OCI-LY3 (cell line): Measurements from ENCODE around the gene SAPCD1.
A peak's percentile ranks its signal among the peaks of the same experiment; 100 is the strongest.

Experiments
- H2AFZ ChIP-seq: fragments of 200-600, 300-600 bp; shearing (Covaris generic); 2 replicates; pipeline ENCODE4 v1.6.0; 2014; ENCODE audit warnings: antibody characterized with exemption, low read depth, low read length
- H3K27ac ChIP-seq: fragments of 200-600, 300-600 bp; sonication (generic); 2 replicates; pipeline ENCODE4 v1.5.1; 2014; ENCODE audit warnings: mild to moderate bottlenecking, low read length, moderate library complexity, mixed read lengths
- H3K27me3 ChIP-seq: fragments of 200-600, 300-600 bp; sonication (generic); 2 replicates; pipeline ENCODE4 v1.6.1; 2014; ENCODE audit warnings: low read depth, low read length, mixed read lengths
- H3K36me3 ChIP-seq: fragments of 200-600, 300-600 bp; sonication (generic); replicated peaks from 2 replicates; pipeline ENCODE3; 2014; ENCODE audit warnings: low read depth, low read length, mixed read lengths
- H3K4me1 ChIP-seq: fragments of 300-600, 200-600 bp; sonication (generic); 2 replicates; pipeline ENCODE4 v1.6.1; 2014; ENCODE audit warnings: low read length, mixed read lengths
- H3K4me2 ChIP-seq: fragments of 200-600, 300-600 bp; sonication (generic); 2 replicates; pipeline ENCODE4 v1.6.1; 2014; ENCODE audit warnings: low read length, mixed read lengths
- H3K4me3 ChIP-seq: fragments of 300-600, 200-600 bp; sonication (generic); 2 replicates; pipeline ENCODE4 v1.5.1; 2014; ENCODE audit warnings: antibody characterized with exemption, mild to moderate bottlenecking, low read length, moderate library complexity
- H3K79me2 ChIP-seq: fragments of 300-600, 200-600 bp; shearing (Covaris generic); 2 replicates; pipeline ENCODE4 v1.6.1; 2014; ENCODE audit warnings: mild to moderate bottlenecking, low read length, mixed read lengths
- H3K9ac ChIP-seq: fragments of 300-600, 200-600 bp; shearing (Covaris generic); 2 replicates; pipeline ENCODE4 v1.6.0; 2014; ENCODE audit warnings: mild to moderate bottlenecking, low read length, moderate library complexity
- H3K9me3 ChIP-seq: fragments of 200-600, 300-600 bp; shearing (Covaris generic); 2 replicates; pipeline ENCODE4 v1.6.1; 2014; ENCODE audit warnings: low read length, mixed read lengths; ENCODE audit not compliant: insufficient read depth
- H4K20me1 ChIP-seq: fragments of 200-600, 300-600 bp; sonication (generic); 2 replicates; pipeline ENCODE4 v1.6.1; 2016; ENCODE audit warnings: low read length, mixed read lengths; ENCODE audit not compliant: insufficient read depth
- CTCF ChIP-seq: fragments of 200-600, 300-600 bp; sonication (generic); IDR thresholded peaks from 2 replicates; pipeline ENCODE4 v1.5.1; 2014; ENCODE audit warnings: antibody characterized with exemption, low read length, low read depth
- EZH2phosphoT487 ChIP-seq: fragments of 200-600 bp; shearing (Covaris generic); IDR thresholded peaks from 2 replicates; pipeline ENCODE4 v1.6.1; 2018; ENCODE audit warnings: antibody characterized with exemption, mixed run types, low read depth

Gene SAPCD1

GRCh38 chr6:31769684-31770371 is 7.4 kb downstream of the SAPCD1 start:
- H3K36me3 ChIP-seq: no peaks in the 10 kb centered on the region
- H3K79me2 ChIP-seq: no peaks in the 10 kb centered on the region
- TF ChIP-seq CTCF: peak; percentile 72
- no peak for TF ChIP-seq EZH2phosphoT487
- no peaks in the 10 kb centered on the region for H3K9me3 ChIP-seq
- no peak overlapping the region for H2AFZ ChIP-seq
- no peak overlapping the region for H3K4me2 ChIP-seq
- no peaks in the 10 kb centered on the region for H3K27me3 ChIP-seq
- no peak overlapping the region for H3K9ac ChIP-seq
- no peaks in the 10 kb centered on the region for H3K4me1 ChIP-seq
- H4K20me1 ChIP-seq: no peaks in the 10 kb centered on the region
- H3K27ac ChIP-seq: no peak overlapping the region
- H3K4me3 ChIP-seq: no peak overlapping the region

- no peak for TF ChIP-seq CTCF
- no peak for TF ChIP-seq EZH2phosphoT487
- Histone ChIP-seq H3K79me2 (no peaks in the 10 kb centered on the region), H4K20me1 (no peaks in the 10 kb centered on the region), H3K4me3 (no peak overlapping the region), H2AFZ (no peak overlapping the region), H3K4me2 (no peak overlapping the region), H3K27me3 (no peaks in the 10 kb centered on the region), H3K4me1 (no peaks in the 10 kb centered on the region), H3K36me3 (no peaks in the 10 kb centered on the region), H3K27ac (no peak overlapping the region), H3K9ac (no peak overlapping the region), H3K9me3 (no peaks in the 10 kb centered on the region)
Measured at GRCh38 chr6:31770860-31771259, 8.4 kb downstream of the SAPCD1 start.

GRCh38 chr6:31771992-31772358 is 9.5 kb downstream of the SAPCD1 start:
- Histone ChIP-seq H3K4me1 (peaks cover 2% of the 10 kb centered on the region), H2AFZ (no peak overlapping the region), H3K4me3 (no peak overlapping the region), H3K79me2 (no peaks in the 10 kb centered on the region), H3K27ac (no peak overlapping the region), H3K36me3 (no peaks in the 10 kb centered on the region), H4K20me1 (no peaks in the 10 kb centered on the region), H3K27me3 (no peaks in the 10 kb centered on the region), H3K9me3 (no peaks in the 10 kb centered on the region), H3K9ac (no peak overlapping the region), H3K4me2 (no peak overlapping the region)
- TF ChIP-seq EZH2phosphoT487 (no peak), CTCF (no peak)

- Histone ChIP-seq H4K20me1 (no peaks in the 10 kb centered on the region), H3K4me1 (peaks cover 7% of the 10 kb centered on the region), H3K9me3 (no peaks in the 10 kb centered on the region), H2AFZ (no peak overlapping the region), H3K36me3 (no peaks in the 10 kb centered on the region), H3K27ac (no peak overlapping the region), H3K4me3 (no peak overlapping the region), H3K27me3 (no peaks in the 10 kb centered on the region), H3K79me2 (no peaks in the 10 kb centered on the region), H3K4me2 (no peak overlapping the region), H3K9ac (no peak overlapping the region)
- no peak for TF ChIP-seq CTCF
- TF ChIP-seq EZH2phosphoT487: no peak
Measured at GRCh38 chr6:31775184-31775583, 12.7 kb downstream of the SAPCD1 start.
